Natural killer cell (primary cell): ENCODE data around the gene ANKRD17. TPM values are rescaled to one million over a fixed set of nuclear protein-coding genes. Genes with fewer than 3 reads are reported as not detected.

Experiments
- ATAC-seq, 3 donors: fragments of 150-1000 bp in 2 of 3; fragments of 200-7000 bp in 1 of 3; cut with Tn5 transposase; 1 replicate in 1 of 3; 2 replicates in 2 of 3; pipeline ENCODE4 v1.10.0; 2021; ENCODE audit warnings: mild to moderate bottlenecking in 2 of 3, moderate library complexity in 2 of 3
- DNase-seq, 2 donors: peaks; one replicate each; pipeline versions ENCODE4 v3.0.0 to v3.0.0-alpha.2; 2013 to 2021; ENCODE audit warnings: mixed read lengths in 1 of 2
- H3K27ac ChIP-seq: one replicate; pipeline ENCODE4 v1.5.1; 2013; ENCODE audit warnings: mild to moderate bottlenecking, low read length
- H3K27me3 ChIP-seq: one replicate; pipeline ENCODE4 v1.6.1; 2013; ENCODE audit warnings: low read length; ENCODE audit not compliant: control insufficient read depth, insufficient read depth
- H3K36me3 ChIP-seq: one replicate; pipeline ENCODE4 v1.6.1; 2013; ENCODE audit warnings: low read length; ENCODE audit not compliant: control insufficient read depth, insufficient read depth
- H3K4me1 ChIP-seq: one replicate; pipeline ENCODE4 v1.6.1; 2013; ENCODE audit warnings: low read length; ENCODE audit not compliant: control insufficient read depth, insufficient read depth
- H3K4me3 ChIP-seq: one replicate; pipeline ENCODE4 v1.5.1; 2013; ENCODE audit warnings: low read length
- H3K9me3 ChIP-seq: one replicate; pipeline ENCODE4 v1.6.1; 2013; ENCODE audit warnings: low read length; ENCODE audit not compliant: control insufficient read depth, insufficient read depth
- H3K27ac Mint-ChIP-seq, 2 donors: one replicate each; pipeline ENCODE4 v1.8.0; 2022; ENCODE audit warnings: mild to moderate bottlenecking in 2 of 2, mixed read lengths in 2 of 2, moderate library complexity in 1 of 2
- H3K27me3 Mint-ChIP-seq, 2 donors: one replicate each; pipeline ENCODE4 v1.8.0; 2022; ENCODE audit warnings: low read depth in 2 of 2, mixed read lengths in 2 of 2
- H3K36me3 Mint-ChIP-seq: one replicate; pipeline ENCODE4 v1.8.0; 2022; ENCODE audit warnings: mixed read lengths
- H3K4me1 Mint-ChIP-seq, 2 donors: one replicate each; pipeline ENCODE4 v1.8.0; 2022; ENCODE audit warnings: mixed read lengths in 2 of 2
- H3K4me3 Mint-ChIP-seq: one replicate; pipeline ENCODE4 v1.8.0; 2022; ENCODE audit warnings: mild to moderate bottlenecking, moderate library complexity, mixed read lengths
- H3K9me3 Mint-ChIP-seq, 2 donors: one replicate each; pipeline ENCODE4 v1.8.0; 2022; ENCODE audit warnings: mixed read lengths in 2 of 2
- CTCF ChIP-seq: fragments of 200-600 bp; IDR thresholded peaks from one replicate; pipeline ENCODE4 v1.8.0; 2022; ENCODE audit warnings: antibody characterized with exemption
- WGBS: methylation state at CpG from one replicate; pipeline ENCODE4 v1.1.7; 2013; ENCODE audit warnings: missing lambda C conversion rate; ENCODE audit not compliant: insufficient coverage; 5-methylcytosine and 5-hydroxymethylcytosine counted together
- intact Hi-C: fragments of 100-400 bp; cut with micrococcal nuclease; formaldehyde crosslinking; loops from one replicate; pipeline ENCODE4 v1.14.2; 2022
- total RNA-seq, 4 donors: library from RNA; stranded (reverse); fragments of 120-200 nt in 1 of 4; gene quantifications; one replicate each; pipeline versions ENCODE4 v1.2.3 to v1.2.4, GENCODE V29; 2013 to 2022

The ANKRD17 gene
- total RNA-seq, 3 donors from 2014 or later (not counting 1 experiment from before 2014, with no cell fraction given): 51.8 to 70.2 (median 63.0) TPM

GRCh38 chr4:73221734-73222133 lies 36.9 kb downstream of the ANKRD17 start:
- H3K9me3 Mint-ChIP-seq: no peaks in the 10 kb centered on the region
- no peak overlapping the region for H3K4me3 ChIP-seq
- H3K27me3 Mint-ChIP-seq: no peaks in the 10 kb centered on the region
- no peaks in the 10 kb centered on the region for H3K27me3 ChIP-seq
- no peaks in the 10 kb centered on the region for H3K36me3 ChIP-seq
- DNase-seq (peak in 1 of 2 donors; percentile 10), ATAC-seq (no peak)
- peak overlapping the region; percentile 40 for H3K27ac ChIP-seq
- 100% methylated on average over 1 of the region's 2 CpGs for WGBS
- H3K4me3 Mint-ChIP-seq: peak overlapping the region; percentile 73
- peaks cover 18 to 21% of the 10 kb centered on the region in 2 donors for H3K4me1 Mint-ChIP-seq
- intact Hi-C loops: no loop called here
- TF ChIP-seq CTCF: no peak
- peaks cover 4% of the 10 kb centered on the region for H3K4me1 ChIP-seq
- H3K36me3 Mint-ChIP-seq: no peaks in the 10 kb centered on the region
- no peak overlapping the region for H3K27ac Mint-ChIP-seq
- H3K9me3 ChIP-seq: no peaks in the 10 kb centered on the region

- no peaks in the 10 kb centered on the region for H3K36me3 ChIP-seq
- H3K4me3 Mint-ChIP-seq: peak overlapping the region; percentile 13
- no peaks in the 10 kb centered on the region for H3K36me3 Mint-ChIP-seq
- peaks cover 21 to 22% of the 10 kb centered on the region in 2 donors for H3K4me1 Mint-ChIP-seq
- no peaks in the 10 kb centered on the region for H3K27me3 Mint-ChIP-seq
- no peaks in the 10 kb centered on the region for H3K9me3 ChIP-seq
- no peaks in the 10 kb centered on the region for H3K9me3 Mint-ChIP-seq
- DNase-seq (no peak), ATAC-seq (no peak)
- intact Hi-C loops: no loop called here
- TF ChIP-seq CTCF: no peak
- H3K27ac Mint-ChIP-seq: no peak overlapping the region
- H3K27ac ChIP-seq: no peak overlapping the region
- H3K4me3 ChIP-seq: no peak overlapping the region
- H3K27me3 ChIP-seq: no peaks in the 10 kb centered on the region
- peaks cover 4% of the 10 kb centered on the region for H3K4me1 ChIP-seq
These were observed 37.8 kb downstream of the ANKRD17 start for GRCh38 chr4:73220815-73221214.

GRCh38 chr4:73213916-73214653 lies 44.5 kb downstream of the ANKRD17 start:
- H3K4me3 ChIP-seq: no peak overlapping the region
- no peaks in the 10 kb centered on the region for H3K9me3 ChIP-seq
- no peaks in the 10 kb centered on the region for H3K4me1 ChIP-seq
- no peaks in the 10 kb centered on the region for H3K36me3 Mint-ChIP-seq
- no peak for DNase-seq
- H3K4me3 Mint-ChIP-seq: no peak overlapping the region
- no peak overlapping the region for H3K27ac ChIP-seq
- H3K27me3 ChIP-seq: no peaks in the 10 kb centered on the region
- H3K4me1 Mint-ChIP-seq: peaks cover 17 to 22% of the 10 kb centered on the region in 2 donors
- TF ChIP-seq CTCF: no peak
- H3K9me3 Mint-ChIP-seq: no peaks in the 10 kb centered on the region
- intact Hi-C loops: no loop called here
- H3K27ac Mint-ChIP-seq: no peak overlapping the region
- H3K36me3 ChIP-seq: no peaks in the 10 kb centered on the region
- WGBS: 89% methylated on average over 1 of the region's 2 CpGs
- H3K27me3 Mint-ChIP-seq: no peaks in the 10 kb centered on the region
- ATAC-seq: no peak
